GM12878 (cell line): ENCODE measurements around the gene CAST. TPM values are rescaled to one million over a fixed set of nuclear protein-coding genes. Genes with fewer than 3 reads are reported as not detected.

Source experiments
- ATAC-seq: fragments of 200-7000 bp; cut with Tn5 transposase; 3 replicates; pipeline ENCODE4 v1.9.1; 2020; ENCODE audit warnings: mild to moderate bottlenecking, moderate library complexity
- BruUV-seq: library from RNA; stranded (reverse); fragments of 400-500 nt; replicated peaks from 2 replicates; lab custom pipeline; 2021; lab: Mats Ljungman, UMichigan
- CTCF ChIA-PET: fragments of 300-600 bp; sonication (Branson Sonifier 250); formaldehyde crosslinking; extraction: SDS; loops from one replicate; lab custom pipeline; 2021; ENCODE audit warnings: inconsistent platforms; lab: Yijun Ruan, JAX
- POLR2A ChIA-PET: fragments of 350-600 bp; formaldehyde crosslinking; extraction: SDS; loops from one replicate; lab custom pipeline; 2021; ENCODE audit warnings: inconsistent platforms; lab: Charles Lee
- RAD21 ChIA-PET: fragments of 300-600 bp; sonication (Branson Sonifier 250); formaldehyde crosslinking; loops from one replicate; lab custom pipeline; 2023; ENCODE audit warnings: antibody characterized with exemption; ENCODE audit not compliant: unreplicated experiment; lab: Charles Lee
- SMC1A ChIA-PET: fragments of 300-600 bp; sonication (Branson Sonifier 250); formaldehyde crosslinking; loops from one replicate; lab custom pipeline; 2023; ENCODE audit not compliant: unreplicated experiment, uncharacterized antibody; lab: Charles Lee
- DNase-seq: peaks from one replicate; pipeline ENCODE4 v3.0.0-alpha.2; 2011; ENCODE audit warnings: low read depth, low spot score
- FAIRE-seq: peaks from 3 replicates; lab custom pipeline; 2011; peaks lifted over from hg19 to GRCh38; lab: Jason Lieb, UNC
- H2AFZ ChIP-seq: 2 replicates; pipeline ENCODE4 v1.6.0; 2011; ENCODE audit warnings: low read depth, low read length, control low read depth; ENCODE audit not compliant: control insufficient read depth
- H3K27ac ChIP-seq: 2 replicates; pipeline ENCODE4 v1.5.1; 2011; ENCODE audit warnings: control low read depth; ENCODE audit not compliant: control insufficient read depth, insufficient read depth
- H3K27me3 ChIP-seq, 2 experiments: replicated peaks in 1 of 2; 2 replicates each; pipeline versions ENCODE4 v1.6.0 to v1.6.1; 2011; ENCODE audit warnings: low read length in 1 of 2; ENCODE audit not compliant: control insufficient read depth in 2 of 2, insufficient read depth in 2 of 2
- H3K36me3 ChIP-seq, 2 experiments: 2 replicates each; pipeline ENCODE4 v1.5.1; 2011; ENCODE audit warnings: low read length in 1 of 2; ENCODE audit not compliant: control insufficient read depth in 2 of 2, insufficient read depth in 2 of 2
- H3K4me1 ChIP-seq: 2 replicates; pipeline ENCODE4 v1.6.1; 2011; ENCODE audit warnings: mild to moderate bottlenecking, low read length, moderate library complexity, mixed read lengths; ENCODE audit not compliant: control insufficient read depth, insufficient read depth
- H3K4me2 ChIP-seq: 2 replicates; pipeline ENCODE4 v1.6.0; 2011; ENCODE audit warnings: control low read depth; ENCODE audit not compliant: control insufficient read depth, insufficient read depth
- H3K4me3 ChIP-seq: fragments of 200-600 bp; sonication (generic); 2 replicates; pipeline ENCODE4 v1.5.1; 2016
- H3K79me2 ChIP-seq: 2 replicates; pipeline ENCODE4 v1.6.0; 2011; ENCODE audit warnings: low read length; ENCODE audit not compliant: control insufficient read depth, insufficient read depth
- H3K9ac ChIP-seq: 2 replicates; pipeline ENCODE4 v1.8.0; 2011; ENCODE audit warnings: low read length, control low read depth, mixed read lengths; ENCODE audit not compliant: control insufficient read depth, insufficient read depth
- H3K9me3 ChIP-seq: replicated peaks from 3 replicates; pipeline ENCODE4 v1.5.1; 2011; ENCODE audit warnings: mild to moderate bottlenecking, low read length; ENCODE audit not compliant: control insufficient read depth, insufficient read depth
- H4K20me1 ChIP-seq: 2 replicates; pipeline ENCODE4 v1.6.0; 2011; ENCODE audit not compliant: control insufficient read depth, insufficient read depth
- CEBPB ChIP-seq, 2 experiments: fragments of 150-350 bp in 1 of 2; IDR thresholded peaks; 2 replicates each; pipeline ENCODE4 v1.6.1; 2012 to 2014; ENCODE audit warnings: low read depth in 2 of 2, low read length in 2 of 2, borderline replicate concordance in 1 of 2, inconsistent platforms in 1 of 2
- EGR1 ChIP-seq, 2 experiments: IDR thresholded peaks; 1 replicate in 1 of 2; 2 replicates in 1 of 2; pipeline ENCODE4 v1.6.1; 2011 to 2012; ENCODE audit warnings: low read depth in 2 of 2, low read length in 2 of 2, borderline replicate concordance in 1 of 2, mild to moderate bottlenecking in 1 of 2, moderate library complexity in 1 of 2
- ESRRA ChIP-seq: IDR thresholded peaks from 2 replicates; pipeline ENCODE4 v1.6.1; 2012; ENCODE audit warnings: mild to moderate bottlenecking, low read length, improper control_type of control experiment
- EZH2 ChIP-seq: IDR thresholded peaks from 2 replicates; pipeline ENCODE4 v1.6.1; 2012; ENCODE audit warnings: low read depth, mild to moderate bottlenecking, control low read depth, inconsistent platforms, low read length, borderline replicate concordance; ENCODE audit not compliant: control insufficient read depth
- NFXL1 ChIP-seq: fragments of 450-650 bp; IDR thresholded peaks from 2 replicates; pipeline ENCODE4 v1.6.1; 2017; ENCODE audit warnings: antibody characterized with exemption, mild to moderate bottlenecking, borderline replicate concordance
- SP1 ChIP-seq: IDR thresholded peaks from one replicate; pipeline ENCODE4 v1.6.1; 2011; ENCODE audit warnings: low read depth, low read length
- SPI1 ChIP-seq: IDR thresholded peaks from 2 replicates; pipeline ENCODE4 v1.6.1; 2011; ENCODE audit warnings: low read depth, mild to moderate bottlenecking, low read length, moderate library complexity, borderline replicate concordance; ENCODE audit not compliant: insufficient read depth
- STAT3 ChIP-seq: IDR thresholded peaks from 2 replicates; pipeline ENCODE4 v1.6.1; 2011; ENCODE audit warnings: low read depth, low read length, improper control_type of control experiment
- TBL1XR1 ChIP-seq: IDR thresholded peaks from 2 replicates; pipeline ENCODE4 v1.6.1; 2012; ENCODE audit warnings: low read depth, low read length, improper control_type of control experiment
- WGBS: methylation state at CpG from one replicate; pipeline ENCODE4 v1.1.6; 2016; ENCODE audit warnings: low lambda C conversion rate; ENCODE audit not compliant: insufficient replicate concordance, insufficient coverage; ENCODE audit errors: missing lambda C conversion rate; 5-methylcytosine and 5-hydroxymethylcytosine counted together
- in situ Hi-C: fragments of 300-500 bp; cut with MboI; formaldehyde crosslinking; loops from 9 replicates; pipeline ENCODE4 v1.14.3; 2018; ENCODE audit warnings: mixed read lengths
- intact Hi-C: fragments of 100-400 bp; cut with micrococcal nuclease; formaldehyde crosslinking; loops from one replicate; pipeline ENCODE4 v1.14.2; 2022; ENCODE audit not compliant: unreplicated experiment
- polyA plus RNA-seq, 11 experiments: library from polyadenylated mRNA; depleted of rRNA in 4 of 11; unstranded in 6 of 11; stranded (reverse) in 5 of 11; fragments of >200 nt; fragmentation: Nextera tagmentation in 4 of 11; fragmentation: Illumina TruSeq in 1 of 11; extraction: Ambion mirVana in 4 of 11; extraction: Trizol in 1 of 11; gene quantifications; 1 replicate in 1 of 11; 2 replicates in 10 of 11; pipeline versions ENCODE4 v1.2.1 to v1.2.3, GENCODE V29; 2011 to 2016; ENCODE audit warnings: inconsistent platforms in 2 of 11, missing spikeins in 2 of 11, low read depth in 1 of 11
- total RNA-seq, 4 experiments: library from RNA; depleted of rRNA in 3 of 4; stranded (reverse); fragments of >200 nt in 3 of 4; fragmentation: Illumina TruSeq in 1 of 4; extraction: Trizol in 1 of 4; gene quantifications; 2 replicates each; pipeline versions ENCODE4 v1.2.1 to v1.2.3, GENCODE V29; 2013 to 2021

The CAST gene
- total and polyA plus RNA-seq, 10 of the 15 experiments (the other 5 are each of a cell fraction or from before 2014, with no cell fraction given) = 31.7 to 140 (median 68.5) TPM

DNA sequence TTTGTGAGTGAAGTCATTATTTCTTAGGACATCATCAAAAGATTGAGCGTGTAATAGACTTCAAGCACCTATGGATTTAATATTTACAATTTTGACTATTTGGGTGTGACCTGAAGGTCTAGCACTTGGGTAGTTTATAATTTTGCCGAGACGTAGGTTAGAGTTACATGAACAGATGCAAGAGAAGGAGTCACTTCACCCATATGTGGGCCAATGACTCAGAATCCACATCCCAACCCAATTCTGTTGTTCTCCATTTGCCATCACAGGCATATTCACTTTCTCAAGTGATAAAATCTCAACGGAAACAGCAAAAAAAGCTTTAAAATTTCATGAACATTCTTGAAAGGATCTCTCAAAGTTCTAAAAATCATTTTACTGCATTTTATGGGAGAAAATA is 157.6 kb downstream of the CAST start:
- BruUV-seq = no TSS peak
- ATAC-seq = no peak
- no peak for DNase-seq
- no peak overlapping the region for H3K9ac ChIP-seq
- no peak overlapping the region for H3K27ac ChIP-seq
- no peaks in the 10 kb centered on the region for H3K27me3 ChIP-seq
- 89% methylated on average over 4 of the region's 4 CpGs for WGBS
- peaks cover 15% of the 10 kb centered on the region for H3K4me1 ChIP-seq
- H3K36me3 ChIP-seq = no peaks in the 10 kb centered on the region
- no peak overlapping the region for H3K4me2 ChIP-seq
- no peaks in the 10 kb centered on the region for H3K9me3 ChIP-seq
- TF ChIP-seq CEBPB (IDR thresholded peaks at IDR 0.05; ENCODE audit: borderline replicate concordance in 1 of 2, low read depth in 2 of 2, low read length in 2 of 2) (no peak), STAT3 (no peak), SP1 (no peak), EGR1 (IDR thresholded peaks at IDR 0.05; ENCODE audit: borderline replicate concordance in 1 of 2, low read depth in 2 of 2, low read length in 2 of 2) (no peak), EZH2 (no peak), TBL1XR1 (no peak), SPI1 (no peak), ESRRA (no peak), NFXL1 (no peak)
- ChIA-PET CTCF (interaction anchor here (1.0 to 4.1 kb wide), 3 partner anchors 12 to 50 kb away, joined by 3 to 17 read pairs (median 14); partner anchors contain the start of gene ERAP1), POLR2A (interaction anchor here (1.3 to 4.3 kb wide), 4 partner anchors 9 to 15 kb away, joined by 3 to 18 read pairs (median 6); partner anchors contain the start of gene ERAP1), SMC1A (interaction anchor here (1.2 to 4.5 kb wide), 5 partner anchors 11 to 49 kb away, joined by 3 to 24 read pairs (median 17); partner anchors contain the start of gene ERAP1), RAD21 (interaction anchor here (1.4 kb wide), 1 partner anchor 50 kb away, joined by 5 read pairs; no protein-coding TSS in a partner anchor)
- no peaks in the 10 kb centered on the region for H3K79me2 ChIP-seq
- H2AFZ ChIP-seq = no peak overlapping the region
- FAIRE-seq = no peak
- in situ Hi-C loops = no loop called here
- no peaks in the 10 kb centered on the region for H4K20me1 ChIP-seq
- H3K4me3 ChIP-seq = no peak overlapping the region
- intact Hi-C loops = no loop called here
